ENCODE data around the gene YWHAE. TPM values are rescaled to one million over a fixed set of nuclear protein-coding genes. Genes with fewer than 3 reads are reported as not detected.

YWHAE gene
- total and polyA plus RNA-seq, 9 of the 15 experiments (the other 6 are each of a cell fraction or from before 2014, with no cell fraction given), result 184 to 727 (median 448) TPM

- CTCF ChIA-PET (ENCODE audit: low intra/inter-chr PET ratio), result no interaction called here
- Histone ChIP-seq H3K79me2 (ENCODE audit: control insufficient read depth, insufficient read depth, low read length) (peaks cover 60% of the 10 kb centered on the region), H3K4me2 (ENCODE audit: insufficient read depth, low read length) (no peak overlapping the region), H3K4me1 (replicated peaks in 1 of 2; ENCODE audit: control insufficient read depth in 2 of 2, insufficient read depth in 2 of 2, low read length in 2 of 2) (peaks cover 0 to 6% of the 10 kb centered on the region in 2 experiments; a peak in 3 of 5 replicates), H3K36me3 (ENCODE audit: control insufficient read depth, insufficient read depth, low read length) (peaks cover 27% of the 10 kb centered on the region; the same call in 2 of the 3 replicates), H2AFZ (ENCODE audit: low read depth, low read length) (no peak overlapping the region), H3K4me3 (no peak overlapping the region), H3K9me1 (ENCODE audit: control insufficient read depth, insufficient read depth, low read length) (no peaks in the 10 kb centered on the region), H3K9me3 (replicated peaks; ENCODE audit: control insufficient read depth, insufficient read depth, low read depth, low read length) (no peaks in the 10 kb centered on the region), H3K9ac (ENCODE audit: insufficient read depth in 1 of 2, low read depth in 2 of 2, low read length in 2 of 2) (no peak overlapping the region), H3K27ac (ENCODE audit: extremely low read depth, low read depth, low read length) (no peak overlapping the region; the same call in 2 of the 3 replicates), H3K27me3 (ENCODE audit: control insufficient read depth in 2 of 2, insufficient read depth in 2 of 2, low read length in 2 of 2) (no peaks in the 10 kb centered on the region), H4K20me1 (replicated peaks; ENCODE audit: control insufficient read depth, insufficient read depth, low read length) (no peaks in the 10 kb centered on the region)
- in situ Hi-C loops (cut with MboI), result no loop called here
- ATAC-seq (no peak), DNase-seq (ENCODE audit: extremely low read depth in 1 of 4, low spot score in 3 of 4) (no peak), FAIRE-seq (no peak)
- no TSS peak for BruUV-seq (replicated peaks)
- WGBS (ENCODE audit: insufficient coverage, low coverage, missing lambda C conversion rate), result 89% methylated on average over 7 of the region's 8 CpGs
- intact Hi-C loops (cut with micrococcal nuclease), result no loop called here
- POLR2A ChIA-PET, result no interaction called here
- TF ChIP-seq ARID4B (CRISPR knock-in tag; IDR thresholded peaks at IDR 0.05) (no peak), RBM17 (IDR thresholded peaks at IDR 0.05; ENCODE audit: borderline replicate concordance, low read depth, low read length) (no peak), XRCC5 (IDR thresholded peaks at IDR 0.05; ENCODE audit: low read depth, low read length) (no peak)
- TF ChIP-seq, protein P1, sequence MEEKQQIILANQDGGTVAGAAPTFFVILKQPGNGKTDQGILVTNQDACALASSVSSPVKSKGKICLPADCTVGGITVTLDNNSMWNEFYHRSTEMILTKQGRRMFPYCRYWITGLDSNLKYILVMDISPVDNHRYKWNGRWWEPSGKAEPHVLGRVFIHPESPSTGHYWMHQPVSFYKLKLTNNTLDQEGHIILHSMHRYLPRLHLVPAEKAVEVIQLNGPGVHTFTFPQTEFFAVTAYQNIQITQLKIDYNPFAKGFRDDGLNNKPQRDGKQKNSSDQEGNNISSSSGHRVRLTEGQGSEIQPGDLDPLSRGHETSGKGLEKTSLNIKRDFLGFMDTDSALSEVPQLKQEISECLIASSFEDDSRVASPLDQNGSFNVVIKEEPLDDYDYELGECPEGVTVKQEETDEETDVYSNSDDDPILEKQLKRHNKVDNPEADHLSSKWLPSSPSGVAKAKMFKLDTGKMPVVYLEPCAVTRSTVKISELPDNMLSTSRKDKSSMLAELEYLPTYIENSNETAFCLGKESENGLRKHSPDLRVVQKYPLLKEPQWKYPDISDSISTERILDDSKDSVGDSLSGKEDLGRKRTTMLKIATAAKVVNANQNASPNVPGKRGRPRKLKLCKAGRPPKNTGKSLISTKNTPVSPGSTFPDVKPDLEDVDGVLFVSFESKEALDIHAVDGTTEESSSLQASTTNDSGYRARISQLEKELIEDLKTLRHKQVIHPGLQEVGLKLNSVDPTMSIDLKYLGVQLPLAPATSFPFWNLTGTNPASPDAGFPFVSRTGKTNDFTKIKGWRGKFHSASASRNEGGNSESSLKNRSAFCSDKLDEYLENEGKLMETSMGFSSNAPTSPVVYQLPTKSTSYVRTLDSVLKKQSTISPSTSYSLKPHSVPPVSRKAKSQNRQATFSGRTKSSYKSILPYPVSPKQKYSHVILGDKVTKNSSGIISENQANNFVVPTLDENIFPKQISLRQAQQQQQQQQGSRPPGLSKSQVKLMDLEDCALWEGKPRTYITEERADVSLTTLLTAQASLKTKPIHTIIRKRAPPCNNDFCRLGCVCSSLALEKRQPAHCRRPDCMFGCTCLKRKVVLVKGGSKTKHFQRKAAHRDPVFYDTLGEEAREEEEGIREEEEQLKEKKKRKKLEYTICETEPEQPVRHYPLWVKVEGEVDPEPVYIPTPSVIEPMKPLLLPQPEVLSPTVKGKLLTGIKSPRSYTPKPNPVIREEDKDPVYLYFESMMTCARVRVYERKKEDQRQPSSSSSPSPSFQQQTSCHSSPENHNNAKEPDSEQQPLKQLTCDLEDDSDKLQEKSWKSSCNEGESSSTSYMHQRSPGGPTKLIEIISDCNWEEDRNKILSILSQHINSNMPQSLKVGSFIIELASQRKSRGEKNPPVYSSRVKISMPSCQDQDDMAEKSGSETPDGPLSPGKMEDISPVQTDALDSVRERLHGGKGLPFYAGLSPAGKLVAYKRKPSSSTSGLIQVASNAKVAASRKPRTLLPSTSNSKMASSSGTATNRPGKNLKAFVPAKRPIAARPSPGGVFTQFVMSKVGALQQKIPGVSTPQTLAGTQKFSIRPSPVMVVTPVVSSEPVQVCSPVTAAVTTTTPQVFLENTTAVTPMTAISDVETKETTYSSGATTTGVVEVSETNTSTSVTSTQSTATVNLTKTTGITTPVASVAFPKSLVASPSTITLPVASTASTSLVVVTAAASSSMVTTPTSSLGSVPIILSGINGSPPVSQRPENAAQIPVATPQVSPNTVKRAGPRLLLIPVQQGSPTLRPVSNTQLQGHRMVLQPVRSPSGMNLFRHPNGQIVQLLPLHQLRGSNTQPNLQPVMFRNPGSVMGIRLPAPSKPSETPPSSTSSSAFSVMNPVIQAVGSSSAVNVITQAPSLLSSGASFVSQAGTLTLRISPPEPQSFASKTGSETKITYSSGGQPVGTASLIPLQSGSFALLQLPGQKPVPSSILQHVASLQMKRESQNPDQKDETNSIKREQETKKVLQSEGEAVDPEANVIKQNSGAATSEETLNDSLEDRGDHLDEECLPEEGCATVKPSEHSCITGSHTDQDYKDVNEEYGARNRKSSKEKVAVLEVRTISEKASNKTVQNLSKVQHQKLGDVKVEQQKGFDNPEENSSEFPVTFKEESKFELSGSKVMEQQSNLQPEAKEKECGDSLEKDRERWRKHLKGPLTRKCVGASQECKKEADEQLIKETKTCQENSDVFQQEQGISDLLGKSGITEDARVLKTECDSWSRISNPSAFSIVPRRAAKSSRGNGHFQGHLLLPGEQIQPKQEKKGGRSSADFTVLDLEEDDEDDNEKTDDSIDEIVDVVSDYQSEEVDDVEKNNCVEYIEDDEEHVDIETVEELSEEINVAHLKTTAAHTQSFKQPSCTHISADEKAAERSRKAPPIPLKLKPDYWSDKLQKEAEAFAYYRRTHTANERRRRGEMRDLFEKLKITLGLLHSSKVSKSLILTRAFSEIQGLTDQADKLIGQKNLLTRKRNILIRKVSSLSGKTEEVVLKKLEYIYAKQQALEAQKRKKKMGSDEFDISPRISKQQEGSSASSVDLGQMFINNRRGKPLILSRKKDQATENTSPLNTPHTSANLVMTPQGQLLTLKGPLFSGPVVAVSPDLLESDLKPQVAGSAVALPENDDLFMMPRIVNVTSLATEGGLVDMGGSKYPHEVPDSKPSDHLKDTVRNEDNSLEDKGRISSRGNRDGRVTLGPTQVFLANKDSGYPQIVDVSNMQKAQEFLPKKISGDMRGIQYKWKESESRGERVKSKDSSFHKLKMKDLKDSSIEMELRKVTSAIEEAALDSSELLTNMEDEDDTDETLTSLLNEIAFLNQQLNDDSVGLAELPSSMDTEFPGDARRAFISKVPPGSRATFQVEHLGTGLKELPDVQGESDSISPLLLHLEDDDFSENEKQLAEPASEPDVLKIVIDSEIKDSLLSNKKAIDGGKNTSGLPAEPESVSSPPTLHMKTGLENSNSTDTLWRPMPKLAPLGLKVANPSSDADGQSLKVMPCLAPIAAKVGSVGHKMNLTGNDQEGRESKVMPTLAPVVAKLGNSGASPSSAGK (IDR thresholded peaks at IDR 0.05), result no peak
Measured at GRCh38 chr17:1440921-1441320, 40.9 kb upstream of the YWHAE start.

Measured in K562 (cell line).